GM23248 (cell line): ENCODE data around the gene SUPT3H.

Experiments used
- EZH2 ChIP-seq: fragments of 200-600 bp; sonication (generic); IDR thresholded peaks from 2 replicates; pipeline ENCODE4 v1.6.1; 2018; ENCODE audit warnings: antibody characterized with exemption, mild to moderate bottlenecking; ENCODE audit not compliant: insufficient read depth, poor library complexity, severe bottlenecking
- EZH2phosphoT487 ChIP-seq: fragments of 200-600 bp; sonication (generic); IDR thresholded peaks from 2 replicates; pipeline ENCODE4 v1.6.1; 2018; ENCODE audit warnings: antibody characterized with exemption, moderate library complexity, mild to moderate bottlenecking, low read depth; ENCODE audit not compliant: insufficient read depth

DNA sequence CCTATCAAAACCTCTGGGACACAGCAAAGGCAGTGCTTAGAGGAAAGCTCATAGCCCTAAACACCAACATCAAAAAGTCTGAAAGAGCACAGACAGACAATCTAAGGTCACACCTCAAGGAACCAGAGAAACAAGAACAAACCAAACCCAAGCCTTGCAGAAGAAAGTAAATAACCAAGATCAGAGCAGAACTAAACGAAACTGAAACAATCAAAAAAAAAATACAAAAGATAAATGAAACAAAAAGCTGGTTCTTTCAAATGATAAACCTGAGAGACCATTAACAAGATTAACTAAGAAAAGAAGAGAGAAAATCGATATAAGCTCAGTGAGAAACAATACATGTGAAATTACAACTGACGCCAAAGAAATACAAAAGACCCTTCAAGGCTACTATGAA, 84.4 kb downstream of the SUPT3H start:
- TF ChIP-seq EZH2 (no peak), EZH2phosphoT487 (no peak)
